GM12873 (cell line): ENCODE results near the gene EVC.

Experiments
- TF ChIP-seq, protein P1 (sequence below): IDR thresholded peaks from 2 replicates; pipeline ENCODE4 v1.5.1; 2012; ENCODE audit warnings: low read depth, mild to moderate bottlenecking, moderate library complexity, low read length, control low read depth; ENCODE audit not compliant: insufficient read depth; ENCODE audit errors: missing control alignments

Gene EVC

DNA sequence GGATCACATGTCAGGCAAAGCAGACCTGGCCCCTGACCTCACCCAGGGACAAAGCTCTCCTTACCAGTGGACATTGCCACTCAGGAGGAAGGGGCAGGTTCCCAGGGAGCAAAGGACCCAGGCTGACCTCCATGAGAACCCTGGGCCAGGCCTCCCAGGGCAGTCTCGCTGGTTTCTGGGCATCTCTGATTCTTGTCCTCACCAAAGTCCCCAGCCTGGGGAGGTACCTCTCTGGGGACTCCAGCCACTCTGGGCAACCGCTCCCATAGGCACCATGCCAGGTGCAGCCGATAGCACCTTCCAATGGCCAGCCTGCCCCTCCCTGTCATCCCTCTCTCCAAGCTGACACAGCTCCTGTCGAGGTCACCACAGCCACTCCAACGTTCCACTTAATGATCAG, 10.5 kb upstream of the EVC start:
- TF ChIP-seq, protein P1, sequence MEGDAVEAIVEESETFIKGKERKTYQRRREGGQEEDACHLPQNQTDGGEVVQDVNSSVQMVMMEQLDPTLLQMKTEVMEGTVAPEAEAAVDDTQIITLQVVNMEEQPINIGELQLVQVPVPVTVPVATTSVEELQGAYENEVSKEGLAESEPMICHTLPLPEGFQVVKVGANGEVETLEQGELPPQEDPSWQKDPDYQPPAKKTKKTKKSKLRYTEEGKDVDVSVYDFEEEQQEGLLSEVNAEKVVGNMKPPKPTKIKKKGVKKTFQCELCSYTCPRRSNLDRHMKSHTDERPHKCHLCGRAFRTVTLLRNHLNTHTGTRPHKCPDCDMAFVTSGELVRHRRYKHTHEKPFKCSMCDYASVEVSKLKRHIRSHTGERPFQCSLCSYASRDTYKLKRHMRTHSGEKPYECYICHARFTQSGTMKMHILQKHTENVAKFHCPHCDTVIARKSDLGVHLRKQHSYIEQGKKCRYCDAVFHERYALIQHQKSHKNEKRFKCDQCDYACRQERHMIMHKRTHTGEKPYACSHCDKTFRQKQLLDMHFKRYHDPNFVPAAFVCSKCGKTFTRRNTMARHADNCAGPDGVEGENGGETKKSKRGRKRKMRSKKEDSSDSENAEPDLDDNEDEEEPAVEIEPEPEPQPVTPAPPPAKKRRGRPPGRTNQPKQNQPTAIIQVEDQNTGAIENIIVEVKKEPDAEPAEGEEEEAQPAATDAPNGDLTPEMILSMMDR: no peak

- TF ChIP-seq, protein P1: no peak
Observed at GRCh38 chr4:5701971-5702370, 9.0 kb upstream of the EVC start.

GRCh38 chr4:5703831-5704230, 7.2 kb upstream of the EVC start:
- TF ChIP-seq, protein P1: no peak

DNA sequence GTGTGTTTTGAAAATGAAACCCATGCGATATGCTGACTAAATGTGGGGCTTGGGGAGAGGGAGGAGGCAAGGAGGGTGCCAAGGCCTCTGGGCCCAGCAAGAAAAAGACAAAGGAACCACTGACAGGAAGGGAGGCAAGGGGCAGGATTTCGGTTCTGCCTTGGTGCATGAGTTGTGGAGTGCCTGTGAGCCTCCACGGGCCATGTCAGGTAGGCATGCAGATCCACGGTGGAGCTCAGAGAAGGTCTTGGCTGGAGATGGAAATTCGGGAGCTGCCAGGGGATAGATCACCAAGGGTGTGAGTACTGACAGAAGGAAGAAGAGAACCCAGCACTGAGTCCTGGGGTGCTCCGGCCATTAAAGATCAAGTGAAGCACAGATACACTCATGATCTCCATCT, 6.7 kb upstream of the EVC start:
- TF ChIP-seq, protein P1: no peak

DNA sequence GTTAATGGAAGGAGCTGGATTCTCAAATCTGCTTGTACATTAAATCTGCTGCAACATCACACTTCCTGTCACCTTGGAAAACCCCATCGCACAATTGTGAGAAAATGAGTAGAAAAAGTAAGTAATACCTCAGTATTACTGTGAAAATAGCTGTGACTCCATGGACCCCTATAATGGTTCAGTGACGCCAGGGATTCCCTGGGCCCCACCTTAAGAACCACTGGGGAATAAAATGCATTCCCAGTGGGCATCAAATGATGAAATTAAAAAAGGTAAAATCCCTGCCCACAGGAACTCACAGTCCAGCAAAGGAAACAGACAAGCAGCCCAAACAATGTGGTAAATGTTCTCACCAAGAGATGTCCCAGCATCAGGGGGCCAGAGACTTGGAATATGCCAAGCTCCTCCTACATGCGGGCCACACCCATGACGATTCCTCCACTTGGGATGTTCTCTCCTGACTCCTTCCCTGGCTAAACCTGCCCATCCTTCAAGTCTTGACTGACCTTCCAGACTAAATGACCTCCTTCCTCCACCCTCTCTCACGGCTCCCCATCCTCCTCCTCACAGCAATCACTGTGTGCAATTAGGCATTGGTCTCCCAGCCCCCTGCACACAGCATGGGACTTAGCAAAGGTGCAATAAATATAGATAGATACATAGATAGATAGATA, 5.2 kb upstream of the EVC start:
- TF ChIP-seq, protein P1: no peak

GRCh38 chr4:5706486-5707290, 4.3 kb upstream of the EVC start:
- TF ChIP-seq, protein P1: no peak

DNA sequence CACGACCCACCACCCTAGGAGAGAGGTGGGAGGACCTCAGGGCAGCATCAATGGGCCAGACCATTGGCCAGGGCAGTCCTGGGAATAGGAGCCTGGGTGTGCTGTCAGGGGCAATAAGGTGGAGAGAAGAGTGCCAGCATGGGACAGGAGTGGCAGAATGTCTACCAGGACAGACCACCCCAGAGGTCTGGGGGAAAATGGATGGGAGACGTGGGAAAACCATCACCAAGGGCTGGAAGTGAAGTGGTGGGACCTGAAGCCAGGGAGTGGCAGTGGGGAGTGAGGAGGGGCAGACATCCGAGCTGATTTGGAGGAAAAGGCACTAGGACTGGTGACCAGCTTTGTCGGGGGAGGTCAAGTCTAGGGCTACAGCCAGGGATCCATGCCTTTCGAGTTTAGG, 3.6 kb upstream of the EVC start:
- TF ChIP-seq, protein P1: no peak
